ENCODE results near the gene ENPP1.
"Not testable (repeated sequence)": the region's sequence is repeated elsewhere in the genome, so short reads cannot be mapped to it uniquely, and the experiment has no call there.

The ENPP1 gene

DNA sequence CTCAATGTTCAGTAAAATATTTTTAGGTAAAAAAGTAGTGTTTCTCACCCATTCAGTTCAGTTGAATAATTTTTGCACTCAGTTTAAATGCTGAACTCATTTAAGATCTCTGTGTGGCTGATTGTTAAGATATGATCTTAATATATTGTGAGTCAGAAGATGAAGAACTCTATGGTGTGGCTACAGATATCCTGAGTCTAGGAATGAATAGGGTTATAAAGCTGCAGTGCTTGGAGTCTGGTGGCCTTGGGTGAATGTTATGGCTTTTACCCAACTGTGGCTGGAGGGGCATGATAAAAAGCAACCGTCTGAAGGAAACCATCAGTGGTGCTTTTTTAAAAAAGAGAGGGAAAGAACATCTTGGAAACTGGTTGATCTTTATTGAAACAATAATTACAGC, 77.4 kb downstream of the ENPP1 start:
- DNase-seq, result no peak

DNA sequence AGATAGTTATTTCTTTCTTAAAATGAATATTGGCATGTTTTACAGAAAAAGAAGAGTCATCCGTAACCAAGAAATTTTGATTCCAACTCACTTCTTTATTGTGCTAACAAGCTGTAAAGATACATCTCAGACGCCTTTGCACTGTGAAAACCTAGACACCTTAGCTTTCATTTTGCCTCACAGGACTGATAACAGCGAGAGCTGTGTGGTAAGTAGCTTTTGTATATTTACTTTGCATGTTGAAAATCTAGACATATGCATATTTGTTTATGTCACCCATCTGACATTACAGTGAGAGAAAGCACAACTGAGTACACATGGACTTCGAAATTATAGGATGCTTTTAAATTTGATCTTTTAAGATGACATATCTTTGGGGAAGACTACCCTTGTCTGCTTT, 78.7 kb downstream of the ENPP1 start:
- no peak for DNase-seq

DNA sequence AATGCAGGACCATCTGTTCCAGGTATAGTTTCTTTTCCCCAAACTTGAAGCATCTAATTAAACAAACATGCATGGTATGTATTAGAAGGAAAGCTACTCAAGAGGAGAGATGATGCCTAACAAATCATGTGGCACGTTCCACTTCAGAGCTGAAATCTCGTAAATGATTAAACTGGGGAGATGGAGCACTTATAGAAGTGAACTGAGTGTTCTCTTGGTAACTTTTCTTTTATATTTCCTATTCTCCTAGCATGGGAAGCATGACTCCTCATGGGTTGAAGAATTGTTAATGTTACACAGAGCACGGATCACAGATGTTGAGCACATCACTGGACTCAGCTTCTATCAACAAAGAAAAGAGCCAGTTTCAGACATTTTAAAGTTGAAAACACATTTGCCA, 82.3 kb downstream of the ENPP1 start:
- DNase-seq, result no peak

DNA sequence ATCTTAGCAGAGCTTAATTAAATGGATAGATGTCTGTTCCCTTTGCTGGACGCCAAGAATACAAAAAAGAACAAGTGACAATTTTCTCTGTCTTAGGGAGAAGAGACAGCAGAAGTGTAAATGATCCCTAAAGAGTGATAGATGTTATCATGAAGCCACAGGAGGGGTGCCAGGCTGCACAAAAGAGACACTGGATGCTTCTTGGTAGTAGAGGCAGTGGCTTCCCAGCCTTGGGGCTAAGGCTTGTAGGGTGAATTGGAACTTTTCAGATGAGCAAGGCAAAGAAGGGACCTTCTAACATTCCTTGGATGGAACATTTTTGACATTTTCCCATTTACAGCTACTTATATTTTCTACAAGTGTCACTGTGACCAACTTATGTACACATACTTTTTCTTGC, 85.4 kb downstream of the ENPP1 start:
- DNase-seq, result no peak

DNA sequence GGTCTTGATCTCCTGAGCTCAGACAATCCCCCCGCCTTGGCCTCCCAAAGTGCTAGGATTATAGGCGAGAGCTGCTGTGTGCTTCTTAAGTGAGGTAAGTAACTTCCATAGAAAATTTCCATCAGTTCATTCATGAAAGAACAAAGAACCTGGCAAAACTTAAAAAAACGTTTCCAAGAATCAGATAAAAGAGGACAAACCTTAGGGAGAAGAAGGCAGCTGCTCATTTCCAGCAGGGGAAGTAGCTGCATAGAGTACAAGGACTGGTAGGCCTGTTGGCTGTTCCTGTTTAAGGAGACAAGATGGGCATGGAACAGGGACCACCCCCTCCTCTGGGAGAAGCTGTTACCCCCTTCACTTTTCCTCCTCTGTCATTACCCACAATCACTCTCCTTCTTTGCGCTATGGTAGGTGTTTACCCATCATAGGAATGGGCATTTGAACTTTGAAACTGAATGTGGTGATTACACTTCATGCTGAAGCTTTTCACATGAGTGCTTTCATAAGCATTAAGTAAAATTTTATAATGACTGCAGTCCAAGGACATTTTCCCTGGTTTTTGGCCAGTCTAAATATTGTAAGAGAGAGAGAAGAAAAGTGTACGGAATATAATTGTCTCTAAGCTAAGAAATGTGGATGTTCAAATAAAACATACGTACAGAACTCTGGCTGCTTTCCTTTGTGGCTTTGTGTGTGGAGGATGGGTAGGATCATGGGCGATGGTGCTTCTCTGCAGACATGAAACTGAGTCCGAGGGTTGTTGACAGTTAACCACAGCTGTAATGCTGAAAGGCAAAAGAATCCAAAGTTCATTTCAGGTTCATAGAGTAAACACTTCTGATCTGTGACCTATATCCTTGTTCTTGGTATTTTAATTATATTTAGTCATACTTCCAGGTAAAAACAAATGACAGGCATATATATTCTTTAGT, 86.9 kb downstream of the ENPP1 start:
- DNase-seq, result no peak

DNA sequence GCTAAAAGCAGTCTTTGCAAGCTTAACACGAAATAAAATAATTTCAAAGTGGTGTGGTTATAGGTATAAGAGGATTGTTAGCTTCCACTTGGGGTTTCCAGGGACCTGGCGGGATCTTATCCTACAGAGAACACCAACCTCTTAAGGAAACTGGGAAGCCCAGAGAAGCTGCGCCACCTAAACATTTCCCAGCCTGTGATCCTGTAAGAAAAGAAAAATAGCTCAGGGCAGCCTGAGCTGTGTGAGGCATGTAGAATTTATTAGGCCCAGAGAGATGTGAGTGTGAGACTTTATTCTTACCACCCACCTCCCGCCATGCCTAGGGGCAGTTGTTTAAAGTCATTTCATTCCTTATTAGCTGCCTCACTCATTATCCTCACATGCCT, 89.2 kb downstream of the ENPP1 start:
- no peak for DNase-seq

DNA sequence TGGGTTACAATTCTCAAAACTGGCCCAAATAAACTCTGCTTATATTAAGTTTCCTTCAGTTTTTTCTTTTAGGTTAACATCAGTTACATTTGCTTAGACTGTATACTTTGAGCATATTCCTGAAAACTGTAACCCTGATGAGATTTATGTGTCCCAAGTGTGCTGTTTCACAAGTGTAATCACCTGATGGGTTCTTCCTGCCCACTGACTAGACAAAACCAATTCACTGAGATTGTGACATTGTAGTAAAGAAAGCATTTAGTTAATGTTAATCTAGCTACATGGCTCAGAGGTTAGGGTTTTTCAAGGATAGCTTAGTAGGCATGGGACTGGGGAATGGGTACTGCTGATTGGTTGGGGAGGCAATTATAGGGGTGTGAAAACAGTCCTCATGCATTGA, 89.8 kb downstream of the ENPP1 start:
- no peak for DNase-seq

DNA sequence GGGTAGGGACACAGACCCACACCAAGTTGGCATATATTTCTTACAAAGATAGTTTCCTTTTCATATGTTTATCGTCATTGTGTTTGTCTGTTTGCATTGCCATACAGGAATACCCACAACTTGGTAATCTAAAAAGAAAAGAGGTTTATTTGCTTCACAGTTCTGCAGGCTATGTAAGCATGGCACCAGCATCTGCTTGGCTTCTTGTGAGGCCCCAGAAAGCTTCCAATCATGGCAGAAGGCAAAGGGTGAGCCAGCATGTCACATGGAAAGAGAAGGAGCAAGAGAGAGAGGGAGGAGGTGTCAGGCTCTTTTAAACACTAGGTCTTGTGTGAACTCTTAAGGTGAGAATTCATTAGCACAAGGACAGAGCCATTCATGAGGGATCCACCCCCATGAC, 90.9 kb downstream of the ENPP1 start:
- no peak for DNase-seq

DNA sequence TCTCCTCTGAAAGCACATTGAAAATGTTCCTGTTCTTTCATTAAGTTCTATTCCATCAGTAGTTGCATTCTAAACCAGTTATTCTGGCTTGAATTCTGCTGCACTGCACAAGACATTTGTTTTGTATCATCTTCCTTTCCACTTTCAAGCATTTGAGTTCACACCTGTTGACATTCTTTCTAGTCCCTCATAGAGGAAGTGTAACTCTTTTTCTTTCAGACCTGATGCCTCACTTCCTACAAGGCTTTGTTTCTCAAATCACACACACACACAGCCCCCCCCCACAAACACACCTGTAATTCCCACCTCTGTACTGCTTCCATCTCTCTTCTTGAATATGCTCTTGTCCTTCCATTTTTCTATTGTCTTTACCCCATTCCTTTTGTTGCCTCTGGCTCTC, 92.4 kb downstream of the ENPP1 start:
- DNase-seq, result no peak

DNA sequence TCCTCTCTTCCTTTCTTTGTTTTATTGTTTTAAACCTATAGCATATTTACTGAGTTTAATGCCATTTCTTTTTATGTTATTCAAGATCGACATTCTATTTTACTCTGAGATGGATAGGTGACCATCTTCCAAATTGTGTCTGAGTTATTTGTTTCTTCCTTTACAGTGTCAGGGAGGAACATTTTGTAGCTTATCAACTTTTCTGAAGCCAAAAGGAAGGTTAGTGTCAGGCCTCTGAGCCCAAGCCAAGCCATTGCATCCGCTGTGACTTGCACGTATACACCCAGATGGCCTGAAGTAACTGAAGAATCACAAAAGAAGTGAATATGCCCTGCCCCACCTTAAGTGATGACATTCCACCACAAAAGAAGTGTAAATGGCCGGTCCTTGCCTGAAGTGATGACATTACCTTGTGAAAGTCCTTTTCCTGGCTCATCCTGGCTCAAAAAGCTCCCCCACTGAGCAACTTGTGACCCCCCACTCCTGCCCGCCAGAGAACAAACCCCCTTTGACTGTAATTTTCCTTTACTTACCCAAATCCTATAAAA, 93.6 kb downstream of the ENPP1 start:
- DNase-seq, result not testable (repeated sequence)

DNA sequence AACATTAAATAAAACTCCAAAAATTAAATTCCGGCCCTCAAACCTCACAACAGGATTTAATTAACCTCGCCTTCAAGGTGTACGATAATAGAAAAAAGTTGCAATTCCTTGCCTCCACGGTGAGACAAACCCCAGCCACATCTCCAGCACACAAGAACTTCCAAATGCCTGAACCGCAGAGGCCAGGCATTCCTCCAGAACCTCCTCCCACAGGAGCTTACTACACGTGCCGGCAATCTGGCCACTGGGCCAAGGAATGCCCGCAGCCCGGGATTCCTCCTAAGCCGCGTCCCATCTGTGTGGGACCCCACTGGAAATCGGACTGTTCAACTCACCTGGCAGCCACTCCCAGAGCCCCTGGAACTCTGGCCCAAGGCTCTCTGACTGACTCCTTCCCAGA, 95.9 kb downstream of the ENPP1 start:
- DNase-seq, result not testable (repeated sequence)

DNA sequence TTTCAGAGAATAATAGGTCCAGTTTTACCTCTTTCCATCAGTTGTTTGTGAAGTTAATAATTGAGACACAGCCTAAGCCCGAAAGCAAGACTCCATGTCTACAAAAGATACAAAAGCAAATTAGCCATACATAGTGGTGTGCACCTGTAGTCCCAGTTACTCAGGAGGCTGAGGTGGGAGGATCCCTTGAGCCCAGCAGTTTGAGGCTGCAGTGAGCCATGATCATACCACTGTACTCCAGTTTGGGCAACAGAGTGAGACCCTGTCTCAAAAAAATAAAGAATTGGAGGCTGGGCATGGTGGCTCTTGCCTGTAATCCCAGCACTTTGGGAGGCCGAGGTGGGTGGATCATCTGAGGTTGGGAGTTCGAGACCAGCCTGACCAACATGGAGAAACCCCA, 101.0 kb downstream of the ENPP1 start:
- not testable (repeated sequence) for DNase-seq

DNA sequence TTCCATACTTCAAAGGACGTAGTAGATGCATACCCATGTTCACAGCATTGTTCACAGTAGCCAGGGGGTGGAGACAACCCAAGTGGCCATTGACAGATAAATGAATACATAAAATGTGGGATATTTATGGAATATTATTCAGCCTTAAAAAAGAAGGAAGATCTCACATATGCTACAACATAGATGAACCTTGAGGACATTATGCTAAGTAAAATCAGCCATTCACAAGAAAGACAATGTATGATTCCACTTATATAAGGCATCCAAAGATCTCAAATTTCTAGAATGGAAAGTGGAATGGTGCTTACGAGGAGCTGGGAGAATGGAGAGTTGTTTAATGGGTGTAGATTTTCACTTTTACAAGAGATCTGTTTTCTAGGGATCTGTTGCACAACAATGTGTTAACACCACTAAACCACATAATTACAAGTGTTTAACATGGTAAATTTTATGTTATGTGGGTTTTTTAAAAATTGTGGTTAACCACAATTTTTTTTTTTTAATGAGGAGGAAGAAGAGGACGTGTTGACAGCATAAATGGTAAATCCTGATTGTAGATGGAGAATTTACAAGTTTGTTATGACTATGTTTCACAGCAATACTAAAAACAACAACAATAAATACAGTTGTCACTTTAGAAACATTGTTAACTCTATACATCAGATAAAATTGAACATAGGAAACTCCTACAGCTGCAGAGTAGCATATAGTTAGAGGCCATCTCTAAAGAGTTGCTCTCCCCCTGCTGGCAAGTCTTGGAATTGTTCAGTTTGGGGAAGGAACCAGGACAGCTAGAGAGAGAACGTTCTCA, 101.8 kb downstream of the ENPP1 start:
- DNase-seq, result peak; percentile 48 to 73

DNA sequence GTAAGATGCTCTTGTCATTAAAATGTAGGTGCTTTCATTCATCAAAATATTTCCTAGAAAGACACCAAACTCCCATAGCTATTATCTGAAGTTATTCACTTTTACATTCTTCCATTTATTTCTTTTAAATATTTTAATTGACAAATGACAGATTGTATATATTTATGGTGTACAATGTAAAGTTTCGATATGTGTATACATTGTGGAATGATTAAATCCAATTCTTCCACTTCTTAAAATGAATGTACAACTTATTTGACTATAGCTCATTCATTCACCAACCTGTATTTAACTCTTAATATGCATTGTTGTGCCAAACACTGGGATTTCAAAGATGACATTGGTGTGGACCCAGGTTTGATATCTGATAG, 102.4 kb downstream of the ENPP1 start:
- DNase-seq, result no peak

DNA sequence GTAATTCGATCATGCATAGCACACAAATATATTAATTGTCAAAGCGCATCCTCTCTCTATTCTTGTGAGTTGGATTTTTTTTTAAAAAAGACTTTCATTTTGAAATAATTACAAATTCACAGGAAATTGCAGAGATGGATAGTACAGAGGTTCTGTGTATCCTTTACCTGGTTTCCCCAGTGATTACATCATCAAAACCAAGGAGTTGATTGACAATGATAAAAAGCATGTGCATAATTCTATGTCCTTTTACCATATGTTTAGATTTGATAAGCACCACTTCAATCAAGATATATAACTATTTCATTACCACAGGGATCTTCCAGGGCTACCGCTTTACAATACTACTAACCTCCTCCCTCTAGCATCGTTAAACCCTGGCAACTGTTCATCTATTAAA, 103.1 kb downstream of the ENPP1 start:
- DNase-seq, result no peak

DNA sequence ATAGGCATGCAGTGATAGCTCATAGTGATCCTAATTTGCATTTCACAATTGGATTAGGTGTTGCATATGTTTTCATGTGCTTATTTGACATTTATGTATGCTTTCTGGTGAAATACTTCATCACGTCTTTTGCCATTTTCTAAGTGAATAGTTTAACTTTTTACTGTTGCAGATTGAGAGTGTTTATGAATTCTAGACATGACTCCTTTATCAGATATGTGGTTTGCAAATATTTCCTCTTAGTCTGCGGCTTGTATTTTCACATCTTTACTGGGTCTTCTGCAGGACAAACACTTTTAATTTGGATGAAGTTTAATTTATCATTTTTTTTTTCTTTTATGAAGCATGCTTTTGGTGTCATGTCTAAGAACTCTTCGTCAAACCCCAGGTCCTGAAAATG, 104.1 kb downstream of the ENPP1 start:
- DNase-seq, result no peak

DNA sequence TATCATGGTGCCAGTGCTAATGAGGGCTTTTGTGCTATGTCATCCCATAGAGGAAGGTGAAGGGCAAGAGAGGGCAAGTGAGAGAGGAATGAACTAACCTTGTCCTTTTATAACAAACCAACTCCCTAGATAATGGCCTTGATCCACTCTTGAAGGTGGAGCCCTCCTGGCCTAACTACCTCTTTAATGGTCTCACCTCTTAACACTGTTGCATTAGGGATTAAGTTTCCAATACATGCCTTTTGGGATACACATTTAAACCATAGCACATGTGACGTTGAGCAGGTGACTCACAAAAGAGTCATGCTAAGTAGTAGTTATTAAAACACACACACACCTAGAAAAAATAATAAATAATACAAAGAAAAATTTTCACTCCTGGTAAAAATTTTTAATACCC, 106.4 kb downstream of the ENPP1 start:
- no peak for DNase-seq

DNA sequence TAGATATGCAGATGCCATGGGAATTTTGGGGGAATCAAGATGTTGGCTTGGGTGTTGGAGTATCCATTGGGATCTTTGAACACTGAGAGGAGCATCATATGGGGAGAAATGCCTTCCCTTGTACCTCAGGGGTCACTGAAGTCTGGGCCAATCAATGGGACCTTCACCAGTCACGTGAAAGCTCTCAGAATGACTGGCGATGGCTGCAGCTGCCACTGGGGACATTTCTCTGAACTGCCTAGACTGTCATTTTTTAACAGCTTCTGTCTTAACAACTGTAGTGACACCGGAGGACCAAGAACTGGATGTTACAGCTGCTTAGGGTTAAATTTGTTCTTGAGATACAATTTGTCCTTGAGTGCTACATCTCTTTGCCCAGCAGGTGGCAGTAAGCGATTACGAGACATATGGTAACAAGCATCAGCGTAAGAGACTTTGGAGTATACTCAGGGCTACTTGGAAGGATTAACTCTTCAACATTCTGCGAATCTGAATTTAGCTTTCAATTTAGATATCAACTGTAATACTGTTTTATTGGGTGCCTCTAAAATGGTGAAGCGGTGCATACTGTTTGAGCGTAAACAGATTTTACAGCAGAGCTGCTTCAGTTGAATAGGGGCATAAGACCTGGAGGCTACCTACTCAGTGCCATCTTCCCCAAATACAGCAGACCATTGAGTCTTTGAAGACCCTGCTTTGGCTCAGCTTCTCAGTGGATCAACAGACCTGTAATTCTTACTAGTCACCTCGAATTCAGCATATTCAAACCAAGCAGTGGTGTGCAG, 107.3 kb downstream of the ENPP1 start:
- DNase-seq, result peak; percentile 39 to 49

DNA sequence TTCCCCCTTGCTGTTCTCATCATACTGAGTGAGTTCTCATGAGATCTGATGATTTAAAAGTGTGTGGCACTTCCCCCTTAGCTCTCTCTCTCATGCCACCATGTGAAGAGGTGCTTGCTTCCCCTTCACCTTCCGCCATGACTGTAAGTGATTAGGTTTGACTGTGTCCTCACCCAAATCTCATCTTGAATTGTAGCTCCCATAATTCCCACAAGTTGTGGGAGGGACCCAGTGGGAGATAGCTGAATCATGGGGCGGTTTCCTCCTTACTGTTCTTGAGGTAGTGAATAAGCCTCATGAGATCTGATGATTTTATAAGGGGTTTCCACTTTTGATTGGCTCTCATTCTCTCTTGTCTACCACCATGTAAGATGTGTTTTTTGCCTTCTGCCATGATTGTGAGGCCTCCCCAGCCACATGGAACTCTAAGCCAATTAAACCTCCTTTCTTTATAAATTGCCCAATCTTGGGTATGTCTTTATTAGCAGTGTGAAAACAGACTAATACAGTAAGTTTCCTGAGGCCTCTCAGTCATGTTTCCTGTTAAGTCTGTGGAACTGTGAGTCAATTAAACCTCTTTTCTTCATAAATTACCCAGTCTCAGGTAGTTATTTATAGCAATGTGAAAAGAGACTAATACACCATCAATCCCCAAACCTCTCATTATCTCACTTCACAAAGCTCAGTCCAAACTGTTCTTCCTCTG, 108.4 kb downstream of the ENPP1 start:
- DNase-seq, result not testable (repeated sequence)

DNA sequence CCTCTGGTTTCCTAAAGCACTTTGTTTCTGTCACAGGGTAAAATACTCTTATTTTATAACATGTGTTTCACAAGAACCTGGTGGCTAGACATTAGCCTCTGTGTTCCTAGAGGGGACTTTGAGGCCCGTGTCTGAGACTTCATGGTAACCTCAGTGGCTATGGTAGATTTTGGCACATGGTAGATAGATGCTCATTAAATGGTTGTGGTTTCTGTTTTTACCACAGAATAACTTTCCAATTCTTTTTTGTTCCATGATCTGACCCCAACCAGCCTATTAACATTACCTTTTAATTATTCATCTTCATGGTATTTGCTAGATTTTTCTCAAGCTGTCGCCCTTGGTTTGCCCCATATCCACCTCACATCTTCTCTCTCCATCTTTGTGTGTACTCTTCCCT, 109.0 kb downstream of the ENPP1 start:
- no peak for DNase-seq

DNA sequence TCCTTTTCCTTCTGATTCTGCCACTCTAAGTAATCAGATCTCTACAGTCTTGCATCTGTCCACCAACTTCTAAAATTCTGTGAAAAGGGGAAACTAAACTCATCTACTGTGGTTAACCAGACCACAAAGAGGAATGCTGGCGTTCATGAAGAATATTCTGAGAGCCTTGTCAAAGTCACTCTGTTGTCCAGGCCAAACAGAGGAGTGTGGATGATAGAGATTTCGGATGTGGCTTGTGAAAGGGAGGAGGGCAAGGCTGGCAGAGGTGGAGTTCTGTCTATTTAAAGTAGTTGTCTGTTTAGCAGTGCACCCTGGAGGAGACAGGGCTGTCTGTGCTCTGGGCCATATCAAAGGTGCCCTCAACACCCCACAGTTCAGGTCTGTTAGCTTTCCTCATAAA, 109.5 kb downstream of the ENPP1 start:
- no peak for DNase-seq

Measured in CD4-positive, alpha-beta T cell treated with Interleukin-1 beta for 1 hour (primary cell).